Kidney capillary endothelial cell (primary cell): ENCODE results near the gene ZNF609.

Source experiments
- DNase-seq: peaks from one replicate; pipeline ENCODE4 v3.0.0-alpha.2; 2018; ENCODE audit warnings: low spot score

Gene ZNF609

GRCh38 chr15:64732156-64732860 lies 271.9 kb downstream of the ZNF609 start:
- DNase-seq = no peak
